NCI-H2171 treated with DMSO at 0.1 percent for 48 hours (cell line): ENCODE data around the gene PDX1.

ENCODE experiments used
- DNase-seq: peaks from one replicate; lab custom pipeline; 2025; lab: John Stamatoyannopoulos, UW

Gene PDX1

DNA sequence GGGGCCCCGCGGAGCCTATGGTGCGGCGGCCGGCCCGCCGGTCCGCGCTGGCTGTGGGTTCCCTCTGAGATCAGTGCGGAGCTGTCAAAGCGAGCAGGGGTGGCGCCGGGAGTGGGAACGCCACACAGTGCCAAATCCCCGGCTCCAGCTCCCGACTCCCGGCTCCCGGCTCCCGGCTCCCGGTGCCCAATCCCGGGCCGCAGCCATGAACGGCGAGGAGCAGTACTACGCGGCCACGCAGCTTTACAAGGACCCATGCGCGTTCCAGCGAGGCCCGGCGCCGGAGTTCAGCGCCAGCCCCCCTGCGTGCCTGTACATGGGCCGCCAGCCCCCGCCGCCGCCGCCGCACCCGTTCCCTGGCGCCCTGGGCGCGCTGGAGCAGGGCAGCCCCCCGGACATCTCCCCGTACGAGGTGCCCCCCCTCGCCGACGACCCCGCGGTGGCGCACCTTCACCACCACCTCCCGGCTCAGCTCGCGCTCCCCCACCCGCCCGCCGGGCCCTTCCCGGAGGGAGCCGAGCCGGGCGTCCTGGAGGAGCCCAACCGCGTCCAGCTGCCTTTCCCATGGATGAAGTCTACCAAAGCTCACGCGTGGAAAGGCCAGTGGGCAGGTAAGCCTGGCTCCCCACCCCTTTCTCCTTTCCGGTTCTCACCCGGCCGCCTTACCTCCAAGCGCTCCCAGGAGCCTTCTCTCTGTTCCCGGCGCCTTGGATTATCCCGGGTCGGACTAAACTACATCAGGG, at the start of gene PDX1:
Gene PDX1 (plus strand): TSS at position 67 of the 743 bp plus-strand sequence. CDS start 139 bp downstream, at position 206.
- DNase-seq: no peak

DNA sequence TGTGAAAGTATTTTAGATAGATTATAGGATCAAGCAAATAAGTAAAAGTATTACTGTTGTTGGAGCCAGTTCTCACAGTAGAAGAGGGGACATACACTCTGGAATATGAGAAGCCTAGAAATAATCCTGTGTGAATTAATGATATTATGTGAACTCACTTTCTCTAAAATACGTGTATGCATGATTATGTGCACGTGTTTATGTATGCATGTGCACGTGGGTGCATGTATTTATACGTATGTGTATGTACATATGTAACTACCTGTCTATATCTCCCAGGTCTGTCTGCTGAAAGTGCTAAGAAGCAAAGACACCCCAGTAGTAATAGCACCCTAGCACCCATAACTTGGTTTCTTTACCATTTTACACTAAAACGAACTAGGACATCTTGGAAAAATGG, 41.5 kb upstream of the PDX1 start:
- no peak for DNase-seq

DNA sequence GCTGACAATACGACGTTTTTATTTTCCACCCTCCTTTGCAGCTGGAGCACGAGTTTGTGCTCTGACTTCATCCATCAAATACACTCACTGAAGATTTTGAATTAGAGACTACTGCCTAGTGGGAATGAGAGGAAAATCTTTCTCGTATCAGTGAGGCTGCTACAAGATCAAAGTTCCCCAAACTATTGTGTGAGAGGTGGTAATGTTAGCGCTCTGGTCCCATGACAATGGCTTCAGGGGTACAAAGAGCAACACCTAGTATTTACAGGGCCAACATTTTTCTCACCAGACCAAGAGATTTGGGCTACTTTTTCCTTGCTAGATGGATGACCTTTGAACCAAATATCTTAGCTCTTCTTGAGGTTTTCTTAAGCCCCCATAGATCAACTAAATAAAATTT, 30.3 kb upstream of the PDX1 start:
- DNase-seq: no peak

DNA sequence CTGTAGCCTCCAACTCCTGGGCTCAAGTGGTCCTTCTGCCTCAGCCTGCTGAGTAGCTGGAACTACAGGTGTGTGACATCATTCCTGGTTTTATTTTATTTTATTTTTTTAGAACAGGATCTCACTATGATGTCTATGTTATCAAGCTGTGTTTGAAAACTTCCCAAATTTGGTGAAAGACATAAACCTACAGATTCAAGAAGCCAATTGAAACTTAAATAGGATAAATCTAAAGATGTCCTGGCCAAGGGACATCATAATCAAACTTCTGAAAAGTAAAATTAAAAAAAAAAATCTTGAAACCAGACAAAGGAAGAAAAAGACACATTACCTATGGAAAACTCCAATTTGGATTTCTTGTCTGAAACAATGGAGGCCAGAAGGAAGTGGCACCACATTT, 23.1 kb upstream of the PDX1 start:
- DNase-seq: no peak

DNA sequence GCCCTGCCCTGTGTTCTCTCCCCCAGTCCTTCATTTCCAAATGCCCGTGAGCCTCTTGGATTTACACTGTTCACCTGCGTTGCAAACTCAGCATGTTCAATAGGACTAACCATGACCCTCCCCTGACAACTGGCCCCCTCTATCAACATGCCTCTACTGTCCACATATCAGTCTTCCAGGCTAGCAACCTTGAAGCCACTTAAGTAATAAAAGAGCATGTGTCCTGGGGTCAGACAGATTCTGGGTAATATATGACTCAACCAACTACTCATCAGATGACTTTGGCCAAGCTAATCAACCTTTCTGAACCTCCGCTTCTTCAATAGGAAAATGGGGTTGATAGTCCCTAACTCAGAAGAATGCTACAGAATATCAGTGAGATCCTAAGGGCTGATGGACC, 15.1 kb upstream of the PDX1 start:
- no peak for DNase-seq

DNA sequence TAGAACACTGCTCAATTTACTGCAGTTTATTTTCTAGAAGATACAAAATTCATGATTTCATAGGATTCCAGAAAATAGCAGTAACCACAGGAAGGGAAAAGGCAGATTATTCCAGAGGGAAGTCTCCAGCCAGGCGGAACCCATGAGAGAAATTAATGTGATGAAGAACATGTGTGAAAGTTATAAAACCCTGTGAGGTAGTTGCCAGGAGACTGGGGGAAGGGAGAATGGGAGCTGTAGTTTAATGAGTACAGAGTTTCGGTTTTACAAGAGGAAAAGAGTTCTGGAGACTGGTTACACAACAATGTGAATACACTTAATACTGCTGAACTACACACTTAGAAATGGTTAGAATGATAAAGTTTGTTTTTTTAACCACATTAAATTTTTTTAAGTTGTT, 14.2 kb upstream of the PDX1 start:
- no peak for DNase-seq

DNA sequence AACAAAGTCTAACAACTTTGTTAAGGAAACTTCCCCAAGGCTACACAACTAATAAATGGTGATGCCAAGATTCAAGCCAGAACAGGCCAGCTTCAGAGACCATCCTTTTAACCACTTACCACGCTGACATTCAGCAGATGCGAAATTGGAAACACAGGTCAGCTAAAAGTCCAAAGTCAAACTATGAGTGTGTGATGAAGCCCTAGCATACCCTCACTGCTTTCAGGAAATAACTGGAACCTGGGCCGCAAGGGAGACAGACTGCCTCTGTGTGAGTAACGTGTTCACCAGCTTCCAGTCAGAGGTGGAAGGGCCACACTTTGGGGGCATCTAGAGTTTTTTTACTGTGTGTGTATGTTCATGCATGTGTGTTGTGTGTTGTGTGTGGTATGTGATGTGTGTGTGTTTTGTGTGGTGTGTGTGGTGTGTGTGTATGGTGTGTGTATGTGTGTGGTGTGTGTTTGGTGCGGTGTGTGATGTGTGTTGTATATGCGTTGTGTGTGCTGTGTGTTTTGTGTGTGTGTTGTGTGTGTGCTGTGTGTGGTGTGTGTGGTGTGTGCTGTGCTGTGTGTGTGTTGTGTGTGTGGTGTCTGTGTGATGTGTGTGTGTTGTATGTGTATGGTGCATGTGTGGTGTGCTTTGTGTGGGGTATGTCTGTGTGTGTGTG, 12.5 kb upstream of the PDX1 start:
- no peak for DNase-seq

DNA sequence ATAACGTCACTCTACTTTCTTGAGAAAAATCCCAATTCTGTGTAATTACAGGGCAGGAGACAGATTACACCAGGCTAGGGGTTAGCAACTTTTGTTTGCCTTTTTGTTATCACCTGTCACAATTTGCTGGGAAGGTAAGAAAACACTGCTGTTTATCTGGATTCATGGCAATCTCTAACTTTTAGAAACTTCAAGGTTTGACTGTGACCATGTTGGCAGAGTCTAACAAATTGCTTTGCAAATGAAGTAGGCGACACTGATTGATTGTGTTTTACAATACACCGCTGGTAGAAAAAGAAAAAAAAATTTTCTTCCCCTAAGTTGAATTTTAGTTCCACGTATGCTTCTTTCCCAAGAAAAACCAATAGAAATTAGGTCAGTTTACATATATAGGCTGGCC, 10.4 kb upstream of the PDX1 start:
- no peak for DNase-seq

DNA sequence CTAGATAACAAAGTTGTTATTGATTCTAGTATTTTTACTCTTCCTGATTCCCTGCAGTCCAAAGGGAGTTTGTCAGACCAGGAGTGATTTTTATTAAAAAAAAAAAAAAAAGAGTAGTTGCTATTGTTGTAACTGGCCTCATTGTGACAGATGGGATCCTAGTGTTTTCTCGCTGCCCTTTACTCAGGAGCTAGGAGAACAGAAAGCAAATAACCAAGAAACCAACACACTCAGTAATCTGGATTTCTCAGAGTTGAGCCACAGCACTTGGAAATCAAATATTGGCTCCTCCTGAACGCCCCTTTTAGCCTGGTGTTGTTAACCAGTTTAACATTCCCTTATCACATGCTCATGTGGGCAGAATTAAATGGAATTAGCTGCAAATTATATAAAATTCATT, 8.3 kb upstream of the PDX1 start:
- no peak for DNase-seq

DNA sequence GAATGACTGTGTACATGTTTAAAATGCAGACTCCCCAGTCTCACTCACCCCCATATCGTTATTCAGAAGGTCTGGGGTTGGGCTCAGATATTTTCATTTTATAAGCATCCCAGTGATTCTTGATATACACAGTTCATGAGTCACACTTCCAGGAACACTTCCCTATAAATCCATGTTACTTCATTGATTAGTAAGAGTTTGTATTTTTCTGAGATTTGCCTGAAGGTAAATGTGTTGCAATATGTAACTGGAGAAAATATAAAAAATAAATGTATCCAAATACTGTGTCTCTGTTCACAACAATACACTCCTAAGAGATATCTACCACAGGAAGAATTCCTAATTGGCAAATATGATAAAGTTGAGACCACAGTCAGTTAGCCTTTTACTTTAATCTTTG, 6.6 kb upstream of the PDX1 start:
- no peak for DNase-seq

DNA sequence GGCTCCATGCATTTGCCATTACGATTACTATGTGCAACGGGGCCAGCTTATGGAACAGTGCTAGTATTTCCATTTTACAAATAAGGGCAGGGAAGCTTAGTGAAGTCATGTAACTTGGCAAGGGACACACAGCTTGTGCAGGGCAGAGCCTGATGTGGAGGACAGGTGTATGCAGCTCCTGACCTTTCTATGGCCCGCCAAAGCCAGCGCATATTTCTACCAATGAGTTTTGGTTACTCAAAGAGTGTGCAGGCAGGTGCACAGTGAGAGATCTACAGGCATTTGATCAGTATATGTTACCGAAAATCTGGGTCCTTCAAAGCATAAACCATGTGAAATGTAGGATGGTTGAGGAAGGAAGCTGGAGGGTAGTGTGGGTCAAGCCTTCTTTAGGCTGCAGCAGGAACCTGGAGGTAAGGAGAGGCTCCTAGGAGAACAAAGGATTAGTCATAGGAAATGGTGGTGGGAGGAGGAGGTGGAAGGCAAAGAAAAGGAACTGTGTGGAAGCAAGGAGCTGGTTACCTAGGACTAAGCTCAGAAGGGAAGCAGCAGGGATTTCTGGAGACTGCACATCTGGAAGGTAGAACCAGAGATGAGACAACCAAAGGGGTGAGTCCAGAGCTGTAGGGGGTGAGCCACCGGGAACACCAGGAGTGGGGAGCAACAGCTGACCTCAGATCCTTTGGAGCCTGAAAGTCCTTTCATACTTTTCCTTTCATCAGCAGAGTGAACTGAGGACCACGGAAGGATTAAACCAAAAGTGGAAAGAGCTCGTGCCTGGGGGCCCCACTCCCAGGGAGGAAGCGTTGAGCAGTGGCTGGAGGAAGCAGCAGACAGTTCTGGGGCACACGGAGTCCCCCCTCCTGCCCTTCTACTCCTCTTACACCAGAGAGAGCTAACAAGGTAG, 4.2 kb upstream of the PDX1 start:
- DNase-seq: no peak

DNA sequence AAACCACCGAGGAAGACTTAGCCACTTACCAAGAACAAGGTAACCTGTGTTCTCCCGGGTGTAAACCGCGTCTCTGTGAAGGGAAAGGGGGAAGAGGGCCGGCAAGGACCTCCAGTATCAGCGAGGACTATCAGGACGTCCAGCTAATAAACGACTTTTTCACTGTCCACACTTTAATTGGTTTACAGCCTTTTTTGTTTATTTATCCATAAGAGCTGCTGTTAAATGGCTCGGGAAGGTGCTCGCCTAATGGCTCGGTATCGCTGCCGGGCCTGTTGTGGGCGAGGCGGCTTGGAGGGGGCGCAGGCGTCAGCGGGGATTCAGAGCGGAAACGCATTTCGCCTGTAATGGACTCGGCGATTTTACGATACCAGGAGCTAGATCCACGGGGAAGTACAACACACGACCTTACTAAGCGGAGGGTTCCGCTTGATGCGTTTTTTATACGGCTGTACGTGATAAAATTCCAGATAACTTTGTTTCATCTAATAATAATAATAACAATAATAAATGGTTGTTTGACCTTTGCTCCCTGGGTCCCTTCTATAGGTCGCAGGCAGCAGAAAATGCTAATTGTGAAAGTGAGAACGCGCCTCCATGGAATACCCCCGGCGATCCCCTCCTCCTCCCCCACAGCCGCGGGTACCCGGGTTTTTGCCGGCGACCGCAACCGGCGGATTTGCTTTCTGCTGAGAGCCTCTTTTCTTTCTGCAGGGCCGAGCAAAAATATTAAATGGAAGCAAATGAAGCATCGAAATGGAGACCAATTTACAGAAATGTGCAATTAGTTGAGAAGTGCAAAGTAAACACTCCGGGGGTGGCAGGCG, 2.5 kb upstream of the PDX1 start:
- DNase-seq: no peak

DNA sequence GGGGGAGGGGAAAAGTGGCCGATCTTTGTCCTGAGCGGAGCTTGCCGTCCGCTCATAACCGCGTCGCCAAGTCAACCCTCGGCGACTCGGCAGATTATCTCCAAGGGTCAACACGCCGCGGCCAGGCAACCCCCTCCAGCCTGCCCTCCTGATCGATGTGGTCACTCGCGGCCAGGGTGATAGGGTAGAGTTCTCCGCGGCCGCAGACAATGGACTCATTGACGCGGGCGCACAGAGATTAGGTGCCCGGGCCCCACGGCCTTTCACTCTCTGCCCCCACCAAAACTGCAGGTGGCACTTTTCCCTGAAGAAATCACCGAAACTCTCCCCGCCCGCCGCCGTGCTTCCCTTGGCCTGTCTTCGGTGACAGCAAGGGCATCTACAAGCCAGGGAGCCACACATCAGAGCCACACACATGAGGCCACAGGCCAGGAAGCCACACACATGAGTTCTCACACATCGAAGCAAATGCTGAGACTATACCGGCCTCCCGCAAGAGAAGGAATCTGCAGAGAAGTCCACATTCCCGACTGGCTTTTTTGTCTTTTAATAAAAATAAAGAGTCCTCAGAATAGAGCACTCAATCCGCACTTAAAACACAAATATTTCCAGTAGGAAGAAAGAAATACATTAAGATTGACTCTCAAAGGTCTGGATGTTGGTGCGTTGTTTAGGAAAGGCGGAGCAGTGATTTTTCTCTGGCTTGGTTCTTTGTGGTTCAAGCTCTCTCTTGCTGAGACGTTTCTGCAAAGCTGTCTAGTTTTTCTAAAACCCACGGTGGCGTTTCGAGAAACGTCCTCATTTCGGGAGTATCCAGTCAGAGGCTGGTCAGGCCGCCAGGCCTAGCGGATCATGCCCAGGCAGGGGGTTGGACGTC, 1.5 kb upstream of the PDX1 start:
- DNase-seq: no peak

DNA sequence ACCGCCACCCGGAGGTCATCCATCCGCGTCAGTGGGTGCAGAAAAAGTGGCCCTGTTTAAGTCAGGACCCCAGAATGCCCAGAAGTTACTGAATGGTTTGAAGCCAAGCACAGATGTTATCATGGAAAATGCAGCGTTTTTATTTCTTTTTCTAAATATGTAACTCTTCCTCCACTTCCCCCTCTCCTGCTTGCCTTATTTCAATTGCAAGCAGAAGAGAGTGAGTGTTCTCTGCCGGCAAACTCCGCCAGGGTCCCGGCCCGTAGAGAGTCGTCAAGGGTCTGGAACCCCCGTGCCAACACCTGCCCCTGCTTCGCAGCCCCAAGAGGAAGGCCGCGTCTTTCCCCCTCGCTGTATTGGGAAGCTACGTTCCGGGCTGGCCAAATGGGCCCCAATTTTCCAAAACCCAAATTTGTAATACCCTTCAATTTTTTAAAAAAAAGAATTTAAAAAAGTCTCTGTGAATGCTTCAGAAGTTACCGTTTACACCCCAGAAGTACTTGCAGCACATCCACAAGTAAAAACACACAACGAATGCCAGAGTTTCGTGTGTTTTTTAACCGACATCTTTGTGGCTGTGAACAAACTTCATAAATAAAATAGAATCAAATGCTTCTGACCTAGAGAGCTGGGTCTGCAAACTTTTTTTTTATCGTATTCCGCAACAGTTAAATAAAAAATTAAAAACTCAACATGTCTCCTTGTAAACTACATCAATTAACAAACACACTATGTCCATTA, 712 bp upstream of the PDX1 start:
- DNase-seq: no peak

DNA sequence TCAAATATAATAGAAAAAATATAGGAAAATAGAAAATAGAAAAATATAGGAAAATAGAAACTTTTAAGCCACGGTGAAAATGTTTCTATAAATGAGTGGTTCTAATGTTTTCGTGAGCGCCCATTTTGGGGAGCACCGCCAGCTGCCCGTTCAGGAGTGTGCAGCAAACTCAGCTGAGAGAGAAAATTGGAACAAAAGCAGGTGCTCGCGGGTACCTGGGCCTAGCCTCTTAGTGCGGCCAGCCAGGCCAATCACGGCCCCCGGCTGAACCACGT, 204 bp upstream of the PDX1 start:
- DNase-seq: peak; percentile 11

DNA sequence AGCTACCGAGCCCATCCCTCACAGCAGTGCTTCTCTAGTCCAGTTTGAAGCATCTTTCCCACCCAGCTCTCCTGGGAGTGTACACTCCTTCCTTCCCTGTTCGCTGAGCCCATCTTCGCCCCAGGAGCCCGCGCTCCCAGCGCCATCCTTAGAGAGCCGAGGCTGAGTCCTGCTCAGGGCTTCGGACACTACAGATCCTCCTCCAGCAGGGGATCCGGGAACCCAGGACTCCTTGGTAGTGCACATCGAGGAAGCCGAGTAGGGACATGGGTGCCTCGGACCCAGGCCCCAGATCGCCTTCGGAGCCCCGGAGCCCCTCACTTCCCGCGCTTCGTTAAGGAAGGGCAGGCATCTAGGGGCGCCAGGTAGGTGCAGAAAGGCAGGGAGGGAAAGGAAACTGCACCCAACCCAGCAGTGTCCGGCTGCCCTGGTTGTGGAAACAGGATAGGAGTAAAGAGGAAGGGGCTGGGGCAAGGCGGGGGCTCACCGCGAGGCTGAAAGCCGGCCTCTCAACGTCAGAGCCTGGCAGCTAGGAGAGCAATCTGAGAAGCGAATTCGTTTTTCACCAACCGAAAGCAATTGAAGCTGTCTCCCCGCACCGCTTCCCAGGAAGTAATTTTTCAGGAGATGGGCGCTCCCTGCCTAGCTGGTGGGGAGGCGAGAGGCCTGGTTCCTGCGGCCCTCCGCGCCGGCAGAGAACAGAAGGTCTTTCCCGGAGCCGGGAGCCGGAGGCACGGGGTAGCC, 1.0 kb downstream of the PDX1 start:
- DNase-seq: no peak

DNA sequence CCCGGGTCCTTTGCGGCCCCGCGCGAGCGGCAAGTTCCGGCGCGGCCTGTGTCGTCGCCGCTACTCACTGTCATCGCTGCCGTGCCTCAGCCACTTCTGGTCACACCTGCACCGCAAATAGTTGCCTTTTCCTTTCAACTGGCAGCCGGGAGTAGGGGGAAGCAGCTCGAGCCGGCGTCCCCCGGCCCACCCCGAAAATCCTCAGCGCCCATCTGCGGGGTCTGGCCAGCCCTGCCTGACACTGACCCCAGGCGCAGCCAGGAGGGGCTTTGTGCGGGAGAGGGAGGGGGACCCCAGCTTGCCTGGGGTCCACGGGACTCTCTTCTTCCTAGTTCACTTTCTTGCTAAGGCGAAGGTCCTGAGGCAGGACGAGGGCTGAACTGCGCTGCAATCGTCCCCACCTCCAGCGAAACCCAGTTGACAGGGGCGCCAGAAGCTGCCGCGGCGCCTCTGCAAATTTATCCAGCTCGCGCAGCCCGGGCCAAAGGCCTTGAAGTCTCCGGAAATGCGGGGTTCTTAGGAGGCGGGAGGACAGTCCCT, 1.7 kb downstream of the PDX1 start:
- DNase-seq: no peak

DNA sequence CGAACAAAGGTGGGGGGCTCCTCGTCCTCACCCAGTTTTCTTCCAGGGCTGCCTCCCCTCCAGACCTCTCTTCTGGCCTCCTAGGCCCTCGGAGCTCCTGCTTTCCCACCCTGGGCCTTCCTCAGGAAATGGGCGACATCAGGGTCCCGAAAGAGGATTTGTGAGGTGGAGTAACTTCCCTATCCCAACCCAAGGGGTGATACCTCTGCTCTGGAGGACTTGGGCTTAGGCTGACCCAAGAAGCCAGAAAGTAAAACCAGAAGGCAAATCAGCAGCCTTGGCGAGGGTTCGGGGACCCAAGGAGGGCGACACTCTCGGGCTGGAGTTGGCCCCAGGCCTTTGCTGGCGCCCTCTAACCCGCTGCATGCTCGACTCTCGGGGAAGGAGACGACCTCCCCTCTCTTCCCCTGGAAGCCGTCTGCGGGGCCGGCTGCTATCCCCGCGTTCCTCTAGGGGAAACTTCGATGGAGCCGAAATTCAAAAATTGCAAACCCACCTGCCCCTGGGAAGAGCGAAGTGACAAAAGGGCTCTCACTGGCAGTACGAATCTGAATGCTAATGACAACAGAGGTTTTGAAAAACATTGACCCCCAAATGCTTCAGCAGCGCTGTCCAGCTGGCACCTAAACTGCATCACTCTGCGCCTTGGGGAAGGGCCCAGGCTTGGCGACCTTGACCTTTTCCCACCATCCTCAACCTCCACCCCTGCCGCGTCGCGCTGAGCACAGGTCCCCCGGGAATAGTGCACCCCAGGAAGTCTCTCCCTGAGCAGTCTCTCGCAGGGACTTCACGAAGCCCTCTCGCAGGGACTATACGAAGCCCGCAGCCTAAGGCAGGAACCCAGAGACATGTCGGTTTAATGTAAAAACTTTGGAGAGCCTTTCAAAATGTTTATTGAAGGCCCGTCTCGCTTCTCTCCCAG, 2.4 kb downstream of the PDX1 start:
- DNase-seq: no peak
